NCI-H82 (cell line): Measurements from ENCODE around the gene TPD52L2.
A peak's percentile ranks its signal among the peaks of the same experiment; 100 is the strongest.
"Not testable (repeated sequence)": the region's sequence is repeated elsewhere in the genome, so short reads cannot be mapped to it uniquely, and the experiment has no call there.

Experiments used
- DNase-seq: peaks from one replicate; lab custom pipeline; 2025; lab: John Stamatoyannopoulos, UW

TPD52L2 gene

DNA sequence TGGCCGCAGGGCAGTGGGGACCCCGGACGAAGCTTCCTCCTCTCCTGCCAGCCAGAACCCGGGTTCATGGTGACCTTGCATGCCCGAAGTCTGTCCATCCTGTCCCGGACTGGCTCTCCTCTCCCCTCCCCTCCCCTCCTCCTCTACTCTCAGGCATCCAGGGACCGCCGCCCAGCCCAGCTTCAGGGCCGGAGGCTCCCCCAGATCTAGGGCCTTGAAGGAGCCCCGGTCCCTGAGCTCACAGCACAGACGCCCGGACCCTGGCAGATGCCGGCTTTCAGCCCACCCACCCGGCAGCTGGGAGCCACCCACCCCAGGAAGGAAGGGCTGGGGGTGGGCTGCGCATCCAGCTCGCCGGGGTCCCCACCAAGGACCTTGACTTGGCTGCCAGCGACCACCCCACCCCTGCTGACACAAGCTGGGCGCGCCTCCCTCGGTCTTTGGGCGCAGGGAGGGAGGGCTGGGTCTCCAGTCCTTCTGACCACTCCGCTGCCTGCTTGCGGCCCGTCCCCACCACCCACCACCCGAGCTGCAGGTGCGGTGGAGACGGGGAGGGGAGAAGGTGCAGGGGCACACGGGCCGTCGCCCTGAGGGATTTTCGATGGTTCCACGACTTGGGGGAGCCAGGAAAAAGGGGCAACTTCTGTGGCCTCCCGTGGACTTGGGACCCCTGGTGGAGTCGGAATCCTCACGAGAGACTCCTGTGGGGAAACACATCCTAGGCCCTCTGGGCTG lies 9.5 kb upstream of the TPD52L2 start:
- DNase-seq, result no peak

DNA sequence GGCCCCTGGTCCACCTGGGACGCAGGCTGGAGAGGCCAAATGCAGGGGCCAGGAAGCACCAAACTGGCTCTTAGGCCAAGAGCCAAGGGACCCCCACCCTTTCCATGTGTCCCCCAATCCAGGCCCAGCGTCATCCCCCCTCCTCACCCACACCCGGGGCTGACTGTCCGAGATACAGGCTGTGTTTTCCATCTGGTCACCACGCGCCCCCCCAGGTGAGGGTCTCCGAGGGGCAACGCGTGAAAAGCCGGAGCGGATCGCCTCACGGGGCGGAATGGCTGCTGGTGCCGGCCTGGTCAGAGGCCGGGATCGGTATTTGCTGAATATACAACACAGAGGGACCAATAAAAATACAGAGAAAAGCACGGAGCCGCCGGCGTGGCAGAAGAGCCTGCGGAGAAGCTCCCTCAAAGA lies 9.0 kb upstream of the TPD52L2 start:
- no peak for DNase-seq

DNA sequence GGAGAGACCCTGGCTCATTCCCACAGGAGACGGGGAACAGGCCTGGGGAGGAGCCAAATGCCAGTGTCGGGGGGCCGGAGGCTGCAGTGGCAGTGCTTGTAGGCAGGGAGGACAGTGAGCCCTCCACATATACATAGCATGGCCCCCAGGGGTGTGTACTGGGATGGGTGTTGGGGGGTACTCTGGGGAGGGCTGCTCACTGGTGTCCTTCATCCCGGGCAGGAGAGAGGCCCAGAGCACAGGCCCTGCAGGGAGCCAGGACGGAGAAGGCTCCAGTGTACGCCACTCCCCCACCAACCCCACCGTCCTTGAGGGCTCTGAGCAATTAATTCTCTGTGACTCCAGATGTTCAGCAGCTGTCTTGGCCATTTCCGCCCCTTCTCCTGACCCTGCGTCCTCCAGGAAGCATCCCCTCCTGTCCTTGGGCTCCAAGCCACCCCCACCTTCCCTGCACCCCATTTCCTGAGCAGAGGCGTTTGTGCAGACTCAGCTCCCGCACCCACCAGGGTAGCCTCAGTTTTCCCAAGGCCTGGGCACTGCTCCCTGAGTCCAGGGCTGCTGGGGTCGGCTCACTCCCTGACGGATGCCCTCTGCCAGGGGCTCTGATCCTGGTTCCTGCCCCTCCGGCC lies 7.2 kb upstream of the TPD52L2 start:
- no peak for DNase-seq

DNA sequence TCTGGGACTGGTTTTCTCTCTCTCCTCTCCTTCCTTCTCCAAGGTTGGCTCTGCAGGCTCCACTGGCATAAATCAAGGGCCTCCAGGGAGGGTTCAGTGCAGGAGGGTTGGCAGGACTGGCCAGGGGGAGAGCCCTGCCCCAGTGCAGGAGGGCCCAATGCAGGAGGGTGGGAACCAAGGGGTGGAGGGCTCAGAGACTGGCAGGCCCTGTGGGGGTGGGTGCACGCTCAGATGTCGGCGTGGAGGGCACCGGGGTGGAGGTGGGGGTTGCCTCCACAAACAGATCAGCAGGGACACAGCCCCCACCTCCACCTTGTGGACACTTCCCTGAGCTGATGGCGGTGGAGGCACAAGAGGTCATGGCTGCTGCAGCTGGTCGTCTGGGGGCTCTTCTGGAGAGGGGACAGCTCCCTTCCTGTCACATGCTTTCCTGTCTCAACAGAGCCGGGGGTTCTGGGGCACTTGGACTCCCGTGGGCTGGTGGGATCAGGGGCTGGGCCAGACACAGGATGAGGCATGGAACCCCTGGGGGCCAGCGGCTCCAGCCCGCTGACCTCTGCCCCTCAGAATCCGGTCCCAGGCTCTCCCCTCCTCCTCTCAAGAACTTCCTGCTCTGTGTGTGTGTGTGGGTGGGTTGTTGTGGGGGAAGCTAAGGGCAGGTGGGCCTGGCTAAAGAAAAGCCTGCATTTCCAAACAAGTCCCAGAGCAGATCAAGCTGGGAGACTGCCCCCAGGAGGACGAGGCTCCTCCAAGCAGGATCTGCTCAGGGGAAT lies 6.5 kb upstream of the TPD52L2 start:
- DNase-seq, result peak; percentile 44

DNA sequence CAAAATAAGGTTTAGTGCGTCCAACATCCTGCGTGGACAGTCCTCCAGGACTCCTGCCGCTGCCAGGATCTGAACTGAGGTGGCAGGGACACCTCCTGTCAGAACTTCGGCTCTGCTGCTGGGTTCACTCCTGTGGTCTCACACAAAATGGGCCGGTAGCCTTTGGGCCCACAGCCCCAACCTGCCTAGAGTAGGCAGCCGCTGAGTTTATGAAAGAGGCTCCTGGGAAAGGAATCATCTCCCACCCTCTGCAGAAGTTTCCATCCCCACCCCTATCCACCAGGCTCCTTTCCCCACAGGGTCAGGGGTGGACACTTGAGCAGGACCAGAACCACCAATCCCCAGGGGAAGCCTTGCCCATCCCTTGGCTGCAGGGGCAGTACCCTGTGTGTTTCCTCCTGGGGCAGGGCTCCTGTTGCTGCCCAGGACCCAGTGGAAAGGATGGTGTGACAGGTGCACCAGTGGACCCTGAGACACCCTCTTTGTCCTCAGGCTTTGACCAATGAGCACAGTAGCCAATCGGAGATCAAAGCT lies 5.8 kb upstream of the TPD52L2 start:
- DNase-seq, result no peak

DNA sequence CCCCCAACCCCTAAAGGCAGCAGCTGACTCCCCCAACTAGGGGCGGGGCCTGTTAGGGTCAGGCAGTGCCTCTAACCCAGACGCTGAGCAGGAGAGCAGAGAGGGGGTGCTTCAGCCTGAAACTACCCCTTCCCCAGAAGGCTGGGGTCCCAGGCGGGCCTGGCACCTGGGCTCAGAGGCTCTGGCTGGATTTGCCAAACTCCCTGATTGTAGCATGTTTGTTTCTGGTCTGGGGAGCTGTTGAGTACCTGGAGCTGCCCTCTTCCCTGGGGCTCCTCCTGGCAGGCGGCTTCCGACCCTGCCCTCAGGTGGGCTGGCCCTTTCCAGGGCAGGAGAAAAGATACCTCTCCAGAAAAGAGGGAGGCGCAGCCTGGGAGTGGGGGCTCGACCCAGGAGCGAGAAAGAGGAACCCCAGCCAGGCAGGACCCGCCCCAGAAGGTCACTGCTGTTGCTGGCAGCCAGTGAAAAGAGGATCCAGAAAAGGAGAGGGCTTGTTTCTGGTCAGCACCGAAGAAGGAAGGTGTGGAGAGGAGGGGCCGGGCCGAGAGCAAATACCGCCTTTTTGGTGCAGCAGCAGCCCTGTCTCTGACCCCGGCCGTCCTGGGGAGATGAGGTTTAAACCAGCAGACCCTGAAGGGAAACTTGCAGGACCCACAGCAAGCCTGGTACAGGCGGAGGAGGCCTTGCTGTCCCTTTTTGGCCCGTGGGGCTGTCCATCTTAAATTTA lies 4.6 kb upstream of the TPD52L2 start:
- DNase-seq, result no peak

DNA sequence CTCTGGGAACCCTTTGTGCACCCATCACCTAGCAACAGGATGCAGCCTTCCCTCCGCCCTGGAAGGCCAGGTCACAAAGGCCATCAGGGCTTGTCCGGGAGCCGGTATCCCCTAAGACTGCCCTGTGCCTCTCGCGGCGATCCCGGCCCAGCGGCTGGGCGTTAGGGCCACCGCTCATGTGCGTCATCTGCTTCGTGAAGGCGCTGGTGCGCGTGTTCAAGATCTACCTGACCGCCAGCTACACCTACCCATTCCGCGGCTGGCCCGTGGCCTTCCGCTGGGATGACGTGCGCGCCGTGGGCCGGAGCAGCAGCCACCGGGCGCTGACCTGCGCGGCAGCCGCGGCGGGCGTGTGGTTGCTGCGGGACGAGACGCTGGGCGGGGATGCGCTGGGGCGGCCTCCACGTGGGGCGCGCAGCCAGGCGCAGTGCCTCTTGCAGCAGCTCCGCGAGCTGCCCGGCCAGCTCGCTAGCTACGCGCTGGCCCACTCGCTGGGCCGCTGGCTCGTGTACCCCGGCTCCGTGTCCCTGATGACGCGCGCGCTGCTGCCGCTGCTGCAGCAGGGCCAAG lies 3.6 kb upstream of the TPD52L2 start, which contains the start of gene ABHD16B:
Gene ABHD16B, plus strand, starts transcription at position 134 of the 570 bp plus-strand sequence. Its CDS starts 43 bp downstream, at position 177.
- DNase-seq, result no peak

DNA sequence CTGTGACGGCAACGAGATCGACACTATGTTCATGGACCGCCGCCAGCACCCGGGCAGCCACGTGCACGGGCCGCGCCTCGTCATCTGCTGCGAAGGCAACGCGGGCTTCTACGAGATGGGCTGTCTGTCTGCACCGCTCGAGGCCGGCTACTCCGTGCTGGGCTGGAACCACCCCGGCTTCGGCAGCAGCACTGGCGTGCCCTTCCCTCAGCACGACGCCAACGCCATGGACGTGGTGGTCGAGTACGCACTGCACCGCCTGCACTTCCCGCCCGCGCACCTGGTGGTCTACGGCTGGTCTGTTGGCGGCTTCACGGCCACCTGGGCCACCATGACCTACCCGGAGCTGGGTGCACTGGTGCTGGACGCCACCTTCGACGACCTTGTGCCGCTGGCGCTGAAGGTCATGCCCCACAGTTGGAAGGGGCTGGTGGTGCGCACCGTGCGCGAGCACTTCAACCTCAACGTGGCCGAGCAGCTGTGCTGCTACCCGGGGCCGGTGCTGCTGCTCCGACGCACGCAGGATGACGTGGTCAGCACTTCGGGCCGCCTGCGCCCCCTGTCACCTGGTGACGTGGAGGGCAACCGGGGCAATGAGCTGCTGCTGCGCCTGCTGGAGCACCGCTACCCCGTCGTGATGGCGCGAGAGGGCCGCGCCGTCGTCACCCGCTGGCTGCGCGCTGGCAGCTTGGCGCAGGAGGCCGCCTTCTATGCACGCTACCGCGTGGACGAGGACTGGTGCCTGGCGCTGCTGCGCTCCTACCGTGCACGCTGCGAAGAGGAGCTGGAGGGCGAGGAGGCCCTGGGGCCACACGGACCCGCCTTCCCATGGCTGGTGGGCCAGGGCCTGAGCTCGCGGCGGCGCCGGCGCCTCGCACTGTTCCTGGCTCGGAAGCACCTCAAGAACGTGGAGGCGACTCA lies 2.8 kb upstream of the TPD52L2 start:
- no peak for DNase-seq

DNA sequence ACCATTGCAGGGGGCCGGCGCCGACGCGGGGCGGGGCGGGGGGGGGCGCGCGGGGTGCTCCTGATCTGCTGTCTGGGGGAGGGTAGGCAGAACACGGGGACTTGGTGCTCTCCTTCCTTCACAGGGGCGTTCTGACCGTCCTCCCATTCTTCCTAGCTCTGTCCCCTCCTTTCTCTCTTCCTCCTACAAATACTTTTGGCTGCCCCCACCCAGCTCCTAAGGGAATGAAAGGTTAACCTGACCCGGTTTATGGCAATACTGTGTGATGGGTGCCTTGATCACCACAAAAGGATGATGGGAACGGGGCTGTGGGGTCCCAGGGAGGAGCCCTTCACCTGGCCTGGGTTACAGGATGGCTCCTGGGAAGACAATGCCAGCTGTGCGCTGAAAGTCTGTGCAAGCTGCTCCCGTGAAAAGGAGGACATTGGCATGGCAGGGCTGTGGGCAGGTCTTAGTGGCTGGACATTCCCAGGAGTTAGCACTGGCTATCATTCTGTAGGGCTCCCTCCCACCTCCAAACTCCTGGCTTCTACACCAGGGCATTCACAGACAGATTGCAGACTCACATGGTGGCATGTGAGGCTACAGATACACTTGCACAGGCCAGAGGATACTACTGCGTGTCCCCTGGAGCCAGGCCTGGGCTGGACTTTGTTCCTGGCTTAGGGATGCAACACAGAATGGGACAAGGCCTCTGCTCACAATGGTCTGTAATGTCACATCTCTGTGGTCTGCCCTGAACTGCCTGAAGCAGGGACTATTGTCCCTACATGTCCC lies 1.9 kb upstream of the TPD52L2 start:
- DNase-seq, result no peak

DNA sequence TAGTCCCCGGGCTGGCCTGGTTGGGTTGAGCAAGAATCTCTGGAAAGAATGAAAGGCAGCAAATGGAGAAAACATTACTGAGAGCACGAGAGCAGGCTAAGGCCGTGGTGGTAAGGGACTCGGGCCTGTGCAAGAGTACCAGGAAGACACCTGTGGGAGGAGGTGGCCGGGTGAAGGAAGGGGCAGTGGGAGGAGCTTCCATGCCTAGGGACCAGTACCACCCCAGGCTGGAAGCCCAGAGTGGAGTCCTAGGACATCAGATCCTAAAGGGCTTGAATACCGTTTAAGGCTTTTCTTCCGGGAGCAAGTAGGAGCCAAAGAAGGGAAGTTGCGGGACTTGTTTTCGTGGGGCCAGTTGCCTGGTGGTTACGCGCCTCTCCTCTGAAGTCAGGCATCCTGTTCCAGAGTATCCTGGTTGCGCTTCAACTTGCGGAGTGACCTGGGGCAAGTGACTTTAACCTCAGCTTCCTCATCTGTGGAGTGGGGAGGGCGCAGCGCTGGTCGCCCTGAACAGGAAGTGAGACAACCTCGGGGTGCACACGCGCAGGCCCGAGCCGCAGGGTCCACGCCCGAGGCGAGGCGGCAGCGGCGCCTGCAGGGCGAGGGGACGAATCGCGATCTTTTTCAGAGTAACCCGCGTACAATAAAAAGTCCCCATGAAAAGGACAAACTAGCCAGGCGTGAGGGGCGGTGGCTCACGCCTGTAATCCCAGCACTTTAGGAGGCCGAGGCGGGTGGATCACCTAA lies 1.1 kb upstream of the TPD52L2 start:
- DNase-seq, result peak; percentile 69

DNA sequence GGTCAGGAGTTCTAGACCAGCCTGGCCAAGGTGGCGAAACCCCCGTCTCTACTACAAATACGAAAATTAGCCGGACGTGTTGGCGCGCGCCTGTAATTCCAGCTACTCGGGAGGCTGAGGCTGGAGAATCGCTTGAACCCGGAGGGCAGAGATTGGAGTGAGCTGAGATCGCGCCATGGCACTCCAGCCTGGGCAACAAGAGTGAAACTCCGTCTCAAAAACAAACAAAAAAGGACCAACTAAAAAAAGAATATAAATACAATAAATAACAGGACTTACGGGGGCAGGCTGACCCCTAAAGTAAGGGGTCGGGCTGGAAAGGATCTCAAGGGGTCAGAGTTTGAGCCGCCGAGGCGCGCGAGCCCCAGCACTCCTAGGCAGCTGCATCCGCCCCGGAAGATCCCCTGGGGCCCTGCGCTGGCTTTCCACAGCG lies 509 bp upstream of the TPD52L2 start:
- DNase-seq, result no peak

DNA sequence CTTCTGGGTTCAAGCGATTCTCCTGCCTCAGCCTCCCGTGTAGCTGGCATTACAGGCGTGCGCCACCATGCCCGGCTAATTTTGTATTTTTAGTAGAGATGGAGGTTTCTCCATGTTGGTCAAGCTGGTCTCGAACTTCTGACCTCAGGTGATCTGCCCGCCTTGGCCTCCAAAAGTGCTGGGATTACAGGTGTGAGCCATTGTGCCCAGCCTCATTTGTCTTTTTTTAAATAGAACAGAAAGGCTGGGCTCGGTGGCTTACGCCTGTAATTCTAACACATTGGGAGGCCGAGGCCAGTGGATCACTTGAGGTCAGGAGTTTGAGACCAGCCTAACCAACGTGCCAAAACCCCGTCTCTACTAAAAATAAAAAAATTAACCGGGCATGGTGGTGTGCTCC lies 2.0 kb downstream of the TPD52L2 start:
- not testable (repeated sequence) for DNase-seq

DNA sequence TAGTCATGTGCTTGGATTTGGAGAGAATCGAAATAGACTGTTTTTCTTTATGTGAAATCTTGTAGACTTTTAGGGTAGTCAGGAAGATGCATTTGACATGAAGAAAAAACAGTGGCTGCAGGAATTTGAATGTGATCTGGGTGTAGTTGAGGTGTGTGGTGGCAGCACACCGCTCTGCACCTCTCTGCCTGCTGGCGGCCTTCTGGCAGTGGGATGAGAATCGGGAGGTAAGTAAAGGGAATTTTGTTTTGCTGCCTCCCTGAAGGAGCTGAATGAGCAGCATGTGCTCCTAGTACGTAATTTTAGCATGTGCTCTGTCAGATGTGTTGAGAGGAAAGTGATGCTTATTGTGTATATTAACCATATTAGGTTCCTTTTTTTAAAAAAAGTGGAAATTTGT lies 3.2 kb downstream of the TPD52L2 start:
- no peak for DNase-seq

DNA sequence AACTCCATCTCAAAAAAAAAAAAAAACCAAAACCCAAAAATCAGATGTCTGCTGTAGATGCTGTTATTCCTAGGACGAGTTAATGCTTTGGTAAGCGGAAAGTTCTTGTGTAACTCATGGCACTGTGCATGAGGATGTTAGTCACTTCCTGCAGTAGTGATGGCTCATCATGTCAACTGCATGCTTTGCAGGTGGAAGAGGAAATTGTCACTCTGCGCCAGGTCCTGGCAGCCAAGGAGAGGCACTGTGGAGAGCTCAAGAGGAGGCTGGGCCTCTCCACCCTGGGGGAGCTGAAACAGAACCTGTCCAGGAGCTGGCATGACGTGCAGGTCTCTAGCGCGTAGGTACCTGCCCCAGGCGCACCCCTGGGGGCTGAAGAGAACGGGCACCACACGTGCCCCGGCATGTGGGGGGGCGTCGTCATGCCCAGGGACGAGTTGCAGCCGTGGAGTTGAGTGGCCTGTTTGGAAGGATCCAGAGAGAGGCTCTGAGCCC lies 8.5 kb downstream of the TPD52L2 start:
- DNase-seq, result no peak

DNA sequence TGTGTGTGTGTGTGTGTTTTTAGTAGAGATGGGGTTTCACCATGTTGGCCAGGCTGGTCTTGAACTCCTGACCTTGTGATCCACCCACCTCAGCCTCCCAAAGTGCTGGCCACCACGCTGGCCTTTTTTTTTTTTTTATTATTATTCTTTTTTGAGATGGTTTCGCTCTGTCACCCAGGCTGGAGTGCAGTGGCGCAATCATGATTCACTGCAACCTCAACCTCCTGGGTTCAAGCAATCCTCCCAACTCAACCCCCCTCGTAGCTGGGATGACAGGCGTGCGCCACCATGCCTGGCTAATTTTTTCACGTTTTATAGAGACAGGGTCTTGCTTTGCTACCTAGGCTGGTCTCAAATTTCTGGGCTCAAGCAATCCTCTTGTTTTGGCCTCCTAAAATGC lies 9.2 kb downstream of the TPD52L2 start:
- not testable (repeated sequence) for DNase-seq

DNA sequence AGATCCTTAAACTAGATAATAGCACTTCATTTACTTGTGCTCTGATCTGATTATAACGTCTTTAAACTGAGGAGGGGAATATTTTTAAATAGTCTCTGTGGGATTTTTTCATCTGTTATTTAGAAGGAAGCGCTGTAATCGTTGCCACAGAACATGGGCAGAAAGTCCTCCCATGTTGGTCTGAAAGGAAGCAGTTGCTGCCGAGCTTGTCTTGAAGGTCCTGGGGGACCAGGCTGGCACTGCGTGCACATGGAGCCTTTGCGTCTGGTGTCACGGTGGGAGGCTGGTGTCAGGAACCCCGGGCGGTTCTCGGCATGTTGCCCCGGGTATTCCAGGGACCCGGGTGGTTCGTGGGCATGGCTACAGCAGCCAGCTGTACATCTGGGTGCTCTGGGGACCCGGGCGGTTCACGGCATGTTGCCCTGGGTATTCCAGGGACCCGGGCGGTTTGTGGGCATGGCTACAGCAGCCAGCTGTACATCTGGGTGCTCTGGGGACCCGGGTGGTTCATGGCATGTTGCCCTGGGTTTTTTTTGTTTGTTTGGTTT lies 11.5 kb downstream of the TPD52L2 start:
- no peak for DNase-seq

DNA sequence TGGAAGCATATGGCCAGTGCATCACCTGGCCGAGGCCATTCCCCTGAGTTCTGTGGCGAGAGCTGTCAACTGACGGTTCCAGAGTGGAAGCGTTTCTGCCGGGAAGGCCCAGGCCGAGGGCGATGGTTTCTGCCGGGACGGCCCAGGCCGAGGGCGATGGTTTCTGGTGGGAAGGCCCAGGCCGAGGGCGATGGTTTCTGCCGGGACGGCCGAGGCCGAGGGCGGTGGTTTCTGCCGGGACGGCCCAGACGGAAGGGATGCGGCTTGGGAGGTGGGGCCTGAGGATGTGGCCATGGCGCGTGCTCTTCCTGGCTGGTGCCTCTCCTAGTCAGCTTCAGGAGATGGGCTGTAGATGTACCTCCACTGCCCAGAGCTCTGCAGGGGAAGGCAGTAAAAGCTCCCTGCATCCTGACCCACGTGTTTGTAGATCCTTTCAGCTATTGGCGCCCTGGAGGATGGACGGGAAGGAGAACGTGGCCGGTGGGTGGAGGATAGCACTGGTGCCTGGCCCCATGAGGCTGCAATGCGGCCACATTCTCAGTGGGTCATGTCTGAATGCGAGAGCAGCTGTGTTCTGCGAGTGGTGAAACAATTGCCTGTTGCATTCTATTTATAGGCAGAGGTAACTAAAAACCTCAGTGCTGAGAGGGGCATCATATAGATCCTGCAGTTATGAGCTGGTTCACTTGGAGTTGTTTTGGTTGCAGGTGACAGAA lies 12.8 kb downstream of the TPD52L2 start:
- DNase-seq, result no peak
